HG02678 (cell line): ENCODE results near the gene KLF7.
A peak's percentile ranks its signal among the peaks of the same experiment; 100 is the strongest.
"Not testable (repeated sequence)": the region's sequence is repeated elsewhere in the genome, so short reads cannot be mapped to it uniquely, and the experiment has no call there.

Experiments used
- ATAC-seq: cut with Tn5 transposase; IDR thresholded peaks from one replicate; pipeline ENCODE4 v1.9.1; 2021; ENCODE audit warnings: mild to moderate bottlenecking, moderate library complexity; ENCODE audit not compliant: unreplicated experiment

The KLF7 gene

DNA sequence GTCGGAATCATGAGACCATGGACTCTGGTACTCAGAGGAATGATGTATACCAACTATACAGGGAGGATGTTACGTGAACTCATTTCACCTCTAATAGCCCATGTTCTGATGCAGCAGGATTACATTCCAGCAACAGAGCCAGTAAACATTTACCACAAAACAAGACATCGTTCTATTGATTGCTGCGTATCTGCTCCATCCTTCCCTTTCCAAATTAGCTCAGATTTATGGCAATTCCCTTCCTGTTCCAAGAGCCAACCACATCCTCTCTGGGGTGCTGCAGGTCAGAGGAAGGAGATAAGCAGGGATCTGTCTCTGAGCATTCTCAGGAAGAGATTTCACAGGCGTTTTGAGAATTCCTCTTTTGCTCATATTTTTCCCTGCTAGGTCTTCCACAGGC lies 98.3 kb downstream of the KLF7 start:
- ATAC-seq: no peak

DNA sequence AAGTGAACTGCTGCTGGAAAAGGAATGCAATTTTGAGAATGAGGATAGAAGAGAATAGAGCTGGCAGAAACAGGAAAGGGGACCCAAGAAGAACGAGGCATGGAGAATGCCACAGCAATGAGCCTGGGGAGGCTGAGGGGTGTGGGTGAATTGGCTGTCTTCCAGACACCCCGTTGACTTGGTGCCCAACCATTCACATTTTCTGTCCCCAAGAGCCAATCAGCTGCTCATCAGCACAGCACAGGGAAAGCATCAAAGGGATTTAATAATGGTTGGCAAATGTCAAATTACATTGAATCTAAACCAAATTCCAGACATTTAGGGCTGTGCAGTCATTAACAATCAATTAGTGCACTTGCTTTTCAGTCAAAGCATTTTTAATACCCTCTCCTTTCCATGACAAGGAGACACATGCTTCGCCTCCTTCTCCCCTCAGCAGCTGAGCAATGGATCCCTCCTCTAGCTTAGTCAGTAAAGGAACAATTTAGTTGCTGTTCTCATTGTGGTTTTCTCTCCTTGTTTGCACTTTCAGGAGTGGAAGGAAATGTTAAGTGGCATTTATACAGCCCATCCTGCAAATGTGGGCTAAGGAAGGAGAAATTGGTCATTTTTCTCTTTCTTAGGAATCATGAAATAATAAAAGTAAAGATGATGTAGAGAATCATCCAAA lies 98.8 kb downstream of the KLF7 start:
- ATAC-seq: no peak

DNA sequence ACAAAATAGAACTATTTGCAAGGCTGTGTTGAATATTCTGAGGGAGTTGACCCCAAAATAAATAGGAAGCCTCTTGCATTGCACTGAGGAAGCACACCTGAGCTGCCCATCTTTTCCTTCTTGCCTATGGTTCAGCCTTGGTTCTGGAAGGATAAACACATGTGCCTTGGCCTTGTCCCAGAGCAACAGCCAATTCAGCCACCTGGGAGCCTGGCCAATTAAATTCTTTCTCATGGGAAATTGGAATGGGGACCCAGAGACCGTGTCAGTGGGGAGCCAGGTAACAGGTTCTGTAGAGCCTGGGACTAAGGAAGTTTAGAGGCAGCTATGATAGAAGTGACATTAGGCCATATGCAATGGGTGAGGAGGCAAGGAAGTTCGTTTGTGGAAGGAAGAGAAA lies 99.6 kb downstream of the KLF7 start:
- ATAC-seq: no peak

DNA sequence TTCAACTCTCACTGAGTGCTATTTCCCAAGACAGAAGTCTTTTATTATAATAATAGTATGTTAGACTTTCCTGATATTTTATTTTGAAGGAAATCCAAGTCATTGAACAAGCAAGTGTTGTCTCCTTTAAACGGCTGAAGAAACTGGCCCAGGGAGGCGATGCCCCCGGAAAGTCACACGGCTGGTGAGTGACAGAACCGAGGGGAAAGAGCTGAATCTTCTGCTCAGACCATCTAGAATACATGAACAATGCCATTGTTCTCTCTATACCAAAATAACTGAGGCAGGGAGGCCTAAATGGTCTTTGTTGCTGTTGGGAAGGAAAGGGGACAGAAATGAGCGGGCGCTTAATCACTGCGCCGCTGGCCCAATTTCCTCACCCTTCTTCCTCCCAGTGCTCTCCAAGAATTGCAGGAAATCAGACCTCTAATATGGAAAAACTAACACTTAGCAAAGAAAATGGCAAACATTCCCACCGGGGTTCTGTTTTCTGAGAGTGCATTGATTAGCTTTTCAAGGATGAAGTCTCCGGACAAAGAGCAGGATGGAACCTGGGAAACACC lies 101.5 kb downstream of the KLF7 start:
- ATAC-seq: no peak

DNA sequence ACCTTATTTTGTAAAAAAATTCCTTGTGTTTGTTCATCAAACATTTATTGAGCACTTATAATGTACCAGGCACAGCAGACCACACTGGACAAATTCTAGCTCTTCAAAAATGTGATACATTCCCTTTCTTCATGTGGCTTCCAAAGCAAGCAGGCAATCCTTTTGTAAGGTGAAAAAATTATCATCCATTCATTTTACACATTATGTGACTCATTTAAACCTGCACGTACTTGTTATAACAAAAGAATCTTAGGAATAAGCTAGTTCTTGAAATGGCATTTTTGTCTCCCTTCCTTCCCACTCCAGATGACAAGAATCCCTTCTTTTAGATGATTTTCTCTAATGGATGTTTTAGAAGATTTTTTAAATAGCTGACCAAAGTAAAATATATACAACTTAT lies 104.6 kb downstream of the KLF7 start:
- ATAC-seq: no peak

DNA sequence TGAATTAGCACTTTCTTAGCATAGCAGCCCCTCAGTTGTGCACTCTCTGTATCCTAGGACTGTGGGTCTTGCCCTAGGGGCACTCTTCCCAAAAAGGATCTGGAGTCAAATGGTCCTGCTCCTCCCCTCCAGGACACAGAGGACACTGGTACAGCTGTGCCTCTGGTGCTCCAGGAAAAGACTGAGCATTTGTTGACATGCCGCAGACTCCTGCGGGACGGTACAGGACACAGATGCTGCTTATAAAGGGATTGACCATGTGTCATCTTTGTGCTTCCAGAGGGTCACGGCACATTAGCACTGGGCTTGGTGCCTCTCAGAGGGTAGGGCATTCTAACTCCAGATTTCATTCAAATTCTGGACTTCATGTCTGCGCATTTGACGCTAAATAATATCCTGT lies 110.5 kb downstream of the KLF7 start:
- no peak for ATAC-seq

DNA sequence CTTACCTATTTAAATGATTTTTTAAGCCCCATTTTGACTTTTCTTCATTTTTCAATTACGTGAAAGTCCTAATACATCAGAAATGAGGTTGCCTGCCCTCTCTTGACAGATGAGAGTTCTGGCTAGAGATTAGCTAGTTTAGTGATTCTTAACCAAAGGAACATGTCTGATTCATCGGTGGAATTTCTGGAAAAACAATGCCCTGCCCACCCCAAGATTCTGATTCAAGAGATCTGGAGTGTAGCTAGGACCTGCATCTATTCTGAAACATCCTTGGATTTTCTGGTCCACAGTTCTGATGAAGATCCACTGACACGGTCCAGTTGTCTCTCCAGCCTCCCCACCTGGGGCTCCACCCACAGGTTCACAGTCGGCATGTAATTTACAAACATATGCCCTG lies 111.2 kb downstream of the KLF7 start:
- no peak for ATAC-seq

DNA sequence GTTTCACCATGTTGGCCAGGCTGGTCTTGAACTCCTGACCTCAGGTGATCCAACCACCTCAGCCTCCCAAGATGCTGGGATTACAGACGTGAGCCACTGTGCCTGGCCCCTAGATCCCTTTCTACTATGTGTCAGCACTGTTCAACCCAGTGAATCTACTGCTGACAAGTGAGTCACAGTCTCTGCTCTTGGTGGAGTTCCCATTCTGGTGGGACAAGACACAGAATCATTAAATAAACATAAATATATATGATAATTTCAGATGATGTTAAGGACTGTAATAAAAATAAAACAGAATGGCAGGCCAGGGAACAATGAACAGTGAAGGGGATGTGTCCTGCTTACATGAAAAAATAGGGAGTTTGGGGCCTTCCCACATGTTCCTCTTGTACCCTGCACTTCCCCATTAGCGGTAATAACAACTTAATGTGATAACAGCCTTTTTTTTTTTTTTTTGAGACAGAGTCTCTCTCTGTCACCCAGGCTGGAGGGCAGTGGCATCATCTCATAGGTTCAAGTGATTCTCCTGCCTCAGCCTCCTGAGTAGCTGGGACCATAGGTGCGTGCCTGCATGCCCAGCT lies 114.3 kb downstream of the KLF7 start:
- ATAC-seq: no peak

DNA sequence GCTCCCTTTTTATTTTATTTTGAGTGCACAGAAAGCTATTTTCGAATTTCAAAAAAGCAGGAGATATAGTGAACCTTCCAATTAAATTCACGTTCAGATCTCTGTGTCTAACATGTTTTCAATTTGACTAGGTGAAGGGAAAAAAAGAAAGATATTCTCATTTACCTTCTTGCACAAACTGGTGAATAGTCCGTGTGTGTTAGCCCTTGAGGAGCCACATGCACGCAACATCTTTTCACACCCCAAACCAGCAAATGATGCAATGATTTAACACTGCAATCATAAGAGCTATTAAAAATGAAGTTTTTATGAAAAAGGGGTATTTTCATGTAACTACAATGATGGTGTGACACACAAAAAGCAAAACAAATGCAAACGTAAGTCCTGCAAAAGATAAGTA lies 116.6 kb downstream of the KLF7 start:
- no peak for ATAC-seq

DNA sequence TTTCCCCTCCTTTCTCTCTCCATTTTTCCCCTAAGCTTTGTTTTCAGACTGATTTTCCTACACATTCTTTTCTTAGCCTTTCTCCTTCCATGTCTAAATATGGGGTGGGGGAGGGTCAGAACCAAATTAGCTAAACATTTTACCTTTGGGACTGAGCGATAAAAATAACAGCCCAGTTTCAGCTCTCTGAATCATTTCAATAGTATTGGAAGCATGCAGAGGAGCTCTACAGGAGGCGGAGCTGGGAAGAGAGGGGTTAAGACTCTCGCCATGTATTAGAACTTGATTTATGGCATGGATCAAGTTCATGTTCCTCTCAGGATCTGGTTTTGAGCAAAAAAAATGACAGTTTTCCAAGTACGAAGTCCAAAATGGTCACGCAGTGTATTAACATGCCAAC lies 117.3 kb downstream of the KLF7 start:
- no peak for ATAC-seq

DNA sequence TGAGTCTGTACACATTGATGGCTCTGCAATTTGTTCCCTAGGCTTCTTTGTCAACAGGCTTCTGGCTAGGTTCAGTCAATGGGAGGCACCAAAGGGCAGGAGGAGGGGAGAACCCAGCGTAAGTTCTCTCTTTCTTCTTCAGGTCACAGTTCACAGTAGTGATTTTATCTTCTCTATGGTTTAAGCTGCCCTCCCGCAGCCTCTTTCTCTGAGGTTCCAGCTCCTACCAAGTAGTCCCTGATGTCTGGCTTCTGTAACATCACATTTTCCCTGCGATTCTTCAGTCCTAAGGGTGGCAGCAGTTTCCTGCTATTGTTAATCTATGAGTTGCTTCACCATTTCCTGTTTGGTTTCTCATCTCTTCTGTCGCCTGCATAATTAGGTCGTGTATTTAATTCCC lies 119.0 kb downstream of the KLF7 start:
- peak; percentile 52 for ATAC-seq

DNA sequence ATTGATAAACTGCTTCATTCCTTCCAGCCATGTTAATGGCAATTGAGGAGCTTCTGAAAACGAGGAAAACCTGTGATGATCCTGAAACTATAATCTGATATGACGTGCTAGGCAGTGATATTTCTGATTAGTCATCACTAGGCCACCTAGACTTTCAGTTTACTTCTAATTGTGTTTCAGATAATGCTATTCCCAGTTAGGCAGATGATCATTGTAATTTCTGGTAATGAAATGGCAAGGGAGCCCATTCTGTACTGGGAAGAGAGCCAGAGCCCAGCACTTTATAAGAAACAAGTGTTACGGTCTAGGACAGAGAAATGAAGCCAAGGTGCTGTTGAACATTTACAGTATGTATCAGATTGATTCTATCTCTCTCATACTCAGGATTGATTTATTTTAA lies 120.2 kb downstream of the KLF7 start:
- no peak for ATAC-seq

DNA sequence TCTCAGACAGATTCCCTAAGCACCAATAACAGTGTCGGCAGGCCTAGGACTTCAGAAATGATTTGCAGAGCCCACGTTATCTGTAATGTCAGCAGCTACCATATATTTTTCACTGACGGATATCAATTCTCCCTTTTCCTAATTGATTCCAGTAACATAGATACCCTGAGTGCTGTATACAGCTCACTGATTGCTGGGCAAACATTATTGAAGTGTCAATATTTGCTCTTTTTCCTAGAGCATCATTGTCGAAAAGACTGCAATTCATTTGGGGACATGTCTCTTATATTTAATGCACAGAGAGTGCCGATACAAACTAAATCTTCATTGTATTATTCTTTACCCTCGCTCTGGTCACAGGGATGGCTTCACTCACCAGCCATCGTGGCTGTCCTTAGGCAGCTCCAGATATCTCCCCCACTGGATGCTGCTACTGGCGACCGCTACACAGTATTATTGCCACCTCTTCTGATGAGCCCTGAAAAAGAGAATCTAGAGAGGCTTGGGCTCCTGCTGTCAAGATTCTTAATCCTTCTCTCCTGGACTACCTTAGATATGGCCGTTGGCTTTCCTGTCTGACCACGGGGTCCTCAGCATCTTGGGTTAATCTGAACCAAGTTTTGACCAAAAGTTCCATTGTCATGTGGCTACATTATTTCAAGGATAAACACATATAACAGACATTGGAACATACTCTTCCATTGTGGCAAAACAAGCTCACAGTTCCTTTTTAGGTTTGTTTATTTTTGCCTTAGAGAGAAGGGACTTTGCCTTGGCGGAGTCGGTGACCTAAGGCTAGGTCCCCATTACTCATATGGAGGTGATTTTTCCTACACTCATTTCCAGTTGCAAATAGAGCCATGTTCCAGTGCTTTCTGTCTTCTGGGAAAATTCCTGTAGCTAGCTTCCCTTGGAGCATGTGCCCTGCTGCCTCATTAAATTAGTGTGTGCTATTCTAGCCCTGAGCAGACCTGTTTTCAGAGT lies 121.1 kb downstream of the KLF7 start:
- no peak for ATAC-seq

DNA sequence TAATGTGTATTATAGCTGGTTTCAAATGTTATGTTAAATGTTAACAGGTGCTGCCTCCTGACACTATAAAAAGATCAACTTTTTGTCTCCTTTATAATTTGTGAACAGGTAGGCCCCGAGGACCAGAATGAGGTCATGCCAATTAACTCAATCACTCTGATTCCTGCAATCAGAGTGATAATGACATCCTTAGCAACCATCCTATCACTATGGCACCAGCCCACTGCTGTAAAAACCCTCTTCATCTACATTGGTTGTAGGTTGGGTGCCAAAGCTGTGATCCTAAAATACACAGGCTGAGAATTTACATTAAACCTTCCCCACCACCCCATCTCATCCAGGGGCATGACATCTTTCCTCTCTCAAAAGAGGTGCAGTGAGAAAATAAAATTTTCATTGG lies 122.9 kb downstream of the KLF7 start:
- ATAC-seq: no peak

DNA sequence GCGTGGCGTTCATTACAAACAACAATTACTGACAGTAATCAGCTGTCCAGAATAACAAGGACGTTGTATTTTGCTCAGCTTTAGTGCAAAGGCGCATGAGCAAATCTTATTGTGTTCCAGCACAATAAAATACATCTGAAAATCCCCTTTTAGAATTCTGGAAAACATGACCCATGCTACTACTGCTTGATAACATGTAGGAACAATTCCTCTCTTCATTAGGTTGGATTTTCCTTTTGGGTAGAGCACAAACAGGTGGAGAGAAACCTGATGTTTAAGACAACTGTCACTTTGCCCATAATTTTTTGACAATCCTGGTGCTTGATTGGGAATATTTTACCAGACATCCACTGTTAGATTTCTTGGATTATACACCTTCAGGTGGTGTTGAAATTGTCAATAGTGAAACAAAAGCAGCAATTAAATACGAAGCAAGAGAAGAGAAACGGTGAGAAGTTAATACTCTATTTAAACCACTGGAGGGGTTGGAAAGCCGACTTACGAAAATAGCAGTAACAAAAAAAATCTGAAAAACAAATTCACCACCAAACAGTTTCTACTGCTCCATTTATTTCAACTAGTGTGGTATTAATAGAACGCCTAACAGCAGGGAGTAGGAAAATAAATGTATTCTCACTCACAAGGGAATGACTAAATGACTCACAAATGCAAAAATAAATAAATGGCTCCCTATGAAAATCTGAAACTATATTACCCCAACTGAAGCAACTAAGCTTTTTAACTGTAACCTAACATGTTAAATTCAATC lies 123.8 kb downstream of the KLF7 start:
- no peak for ATAC-seq

DNA sequence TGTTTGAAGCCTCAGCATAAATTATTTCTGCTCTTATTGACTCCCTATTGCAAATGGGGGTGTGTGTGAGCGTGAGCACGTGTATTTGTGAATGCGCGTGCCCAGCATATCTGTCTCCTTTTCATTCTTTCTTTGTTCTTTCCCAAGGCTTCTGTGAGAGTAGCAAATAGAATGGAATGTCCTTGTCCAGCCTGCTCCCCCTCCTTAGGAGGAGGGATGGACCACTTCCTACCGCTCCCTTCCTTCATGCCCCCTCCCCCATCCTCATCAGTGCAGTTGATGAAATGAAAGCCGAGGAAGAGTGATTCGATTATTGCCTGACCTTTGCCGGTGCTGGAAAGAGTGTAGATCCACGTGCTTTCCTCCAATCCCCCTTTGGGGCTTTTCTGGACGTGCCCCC lies 124.5 kb downstream of the KLF7 start:
- ATAC-seq: no peak

DNA sequence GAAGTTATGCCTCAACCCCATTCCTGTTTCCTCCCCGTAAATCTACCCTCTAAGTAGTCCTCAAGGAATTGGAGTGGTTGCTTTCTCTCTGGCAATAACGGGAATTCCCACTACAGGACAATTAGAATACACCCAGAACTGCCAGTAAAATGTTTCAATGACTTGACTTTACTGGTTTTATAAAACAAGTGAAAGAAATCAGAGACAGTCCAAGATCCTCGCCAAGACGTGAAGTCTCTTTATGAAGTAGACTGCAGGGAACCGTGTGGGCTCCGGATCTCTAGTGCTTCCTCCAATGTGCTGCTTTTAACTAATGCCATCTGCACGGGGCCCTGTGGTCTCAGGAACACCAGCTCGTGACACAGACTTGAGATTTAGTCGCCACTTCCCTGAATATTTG lies 125.1 kb downstream of the KLF7 start:
- ATAC-seq: no peak

DNA sequence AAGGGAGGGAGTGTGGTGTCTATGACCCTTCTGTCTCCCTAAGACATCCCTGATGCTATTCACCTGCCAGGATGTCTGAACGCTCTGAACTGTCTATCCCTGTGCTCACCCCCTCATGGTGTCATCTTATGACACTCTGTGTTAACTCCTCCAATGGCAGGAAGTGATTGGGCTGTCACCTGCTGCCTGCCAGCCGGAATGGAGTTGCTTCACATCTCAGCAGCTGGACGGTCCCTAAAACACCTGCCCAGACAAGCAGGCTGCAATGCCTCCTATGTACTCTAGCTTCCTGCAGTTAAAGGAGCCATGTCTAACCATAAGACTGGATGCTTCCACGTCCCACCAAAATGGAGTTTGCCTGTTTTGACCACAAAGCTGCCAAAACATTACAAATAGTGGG lies 126.5 kb downstream of the KLF7 start:
- no peak for ATAC-seq

DNA sequence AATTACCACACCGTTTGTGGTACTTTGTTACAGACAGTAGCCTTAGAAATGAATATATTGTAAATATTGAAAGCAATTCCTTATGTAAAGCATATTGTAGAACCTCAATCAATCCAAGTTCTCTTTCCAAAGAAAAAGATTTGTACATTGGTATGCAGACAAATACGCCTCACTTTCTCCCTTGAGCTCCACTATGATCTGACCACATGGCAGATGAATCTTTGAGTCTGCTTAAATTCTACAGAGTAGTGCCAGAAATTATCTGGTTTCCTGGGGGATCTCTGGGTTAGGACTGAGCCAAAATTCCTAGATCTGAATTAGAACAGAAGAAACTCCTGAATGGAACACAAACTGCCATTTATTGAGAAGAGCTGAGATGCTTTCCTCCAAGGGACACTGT lies 127.4 kb downstream of the KLF7 start:
- ATAC-seq: no peak

DNA sequence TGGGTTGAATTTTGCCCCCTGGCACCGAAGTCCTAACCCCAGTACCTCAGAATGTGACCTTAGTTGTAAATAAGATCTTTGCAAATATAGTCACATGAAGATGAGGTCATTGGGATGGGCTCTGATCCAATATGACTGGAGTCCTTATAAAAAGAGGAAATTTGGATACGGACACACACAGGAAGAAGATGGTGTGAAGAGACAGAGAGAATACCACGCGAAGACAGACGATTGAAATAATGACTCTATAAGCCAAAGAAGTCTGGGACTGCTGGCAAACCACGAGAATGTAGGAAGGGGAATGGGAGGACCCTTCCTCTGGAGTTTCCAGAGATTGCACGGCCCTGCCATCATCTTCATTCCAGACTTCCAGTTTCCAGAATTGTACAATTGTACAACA lies 127.9 kb downstream of the KLF7 start:
- no peak for ATAC-seq

DNA sequence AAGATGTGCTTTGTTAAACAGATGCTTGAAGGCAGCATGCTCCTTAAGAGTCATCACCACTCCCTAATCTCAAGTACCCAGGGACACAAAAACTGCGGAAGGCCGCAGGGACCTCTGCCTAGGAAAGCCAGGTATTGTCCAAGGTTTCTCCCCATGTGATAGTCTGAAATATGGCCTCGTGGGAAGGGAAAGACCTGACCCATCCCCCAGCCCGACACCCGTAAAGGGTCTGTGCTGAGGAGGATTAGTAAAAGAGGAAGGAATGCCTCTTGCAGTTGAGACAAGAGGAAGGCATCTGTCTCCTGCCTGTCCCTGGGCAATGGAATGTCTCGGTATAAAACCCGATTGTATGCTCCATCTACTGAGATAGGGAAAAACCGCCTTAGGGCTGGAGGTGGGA lies 128.7 kb downstream of the KLF7 start:
- not testable (repeated sequence) for ATAC-seq
